KG1 (cell line): ENCODE results near the gene DUSP1.

Experiments
- DNase-seq: peaks from one replicate; lab custom pipeline; 2025; lab: John Stamatoyannopoulos, UW

DUSP1 gene

GRCh38 chr5:172724242-172725183 lies 46.5 kb downstream of the DUSP1 start:
- DNase-seq, result no peak

DNA sequence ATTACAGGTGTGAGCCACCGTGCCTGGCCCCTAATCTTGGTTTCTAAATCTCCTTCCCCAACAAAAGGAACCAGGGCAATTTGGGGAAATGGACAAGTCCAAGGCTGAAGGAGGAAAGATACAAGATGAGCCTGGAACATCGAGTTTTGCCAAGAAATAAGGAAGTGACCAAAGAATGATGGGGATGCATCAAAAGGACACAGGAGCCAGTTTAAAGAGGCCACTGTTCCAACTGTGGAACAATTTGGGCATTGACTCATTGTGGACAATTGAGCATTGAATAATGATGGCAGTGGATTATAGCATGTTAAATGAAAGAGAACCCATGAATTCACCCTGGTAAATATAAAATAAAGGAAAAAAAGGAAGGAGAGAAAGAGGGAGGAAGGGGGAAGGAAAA lies 47.5 kb downstream of the DUSP1 start:
- no peak for DNase-seq

DNA sequence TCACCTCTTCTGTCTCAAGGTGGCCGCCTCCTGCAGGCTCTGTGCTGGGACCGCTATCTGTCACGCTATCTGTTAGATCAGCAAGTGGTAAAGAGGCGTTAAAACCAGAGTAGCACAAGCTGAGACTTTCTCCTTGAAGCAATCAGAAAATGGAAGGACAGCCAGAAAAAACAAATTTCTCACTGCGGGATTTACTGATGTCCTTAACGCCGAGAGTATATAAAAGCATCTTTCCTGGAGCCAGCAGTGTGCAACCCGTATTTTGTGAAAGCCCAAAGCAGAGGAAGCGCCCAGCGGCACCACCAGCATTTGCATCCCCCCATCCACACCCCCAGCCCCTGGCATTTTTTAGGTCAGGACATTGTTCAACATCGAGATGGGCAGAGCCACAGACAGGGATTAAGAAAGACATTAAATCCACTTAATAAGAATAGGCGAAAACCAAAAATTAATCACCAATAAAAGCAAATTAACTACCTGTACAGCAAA lies 48.6 kb downstream of the DUSP1 start:
- DNase-seq, result no peak

GRCh38 chr5:172721455-172722326 lies 49.3 kb downstream of the DUSP1 start:
- no peak for DNase-seq

DNA sequence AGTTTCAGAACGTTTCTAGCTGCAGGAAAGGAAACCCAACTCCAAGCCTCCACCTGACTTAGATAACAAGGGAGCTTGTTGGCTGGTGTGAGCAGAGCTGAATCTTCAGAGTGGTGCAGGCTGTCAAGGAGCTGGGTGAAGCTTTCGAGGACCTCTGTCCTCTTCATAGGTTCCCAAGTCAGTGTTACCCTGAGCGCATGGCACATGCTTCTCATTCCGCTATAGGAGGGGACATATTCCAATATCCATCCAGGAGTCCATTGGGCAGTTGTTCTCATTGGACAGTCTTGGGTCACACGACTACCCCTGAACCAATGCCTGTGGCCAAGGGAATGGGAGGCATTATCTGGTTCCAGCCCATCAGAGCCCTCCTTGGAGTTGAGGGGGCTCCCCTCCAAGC lies 50.3 kb downstream of the DUSP1 start:
- DNase-seq, result no peak

GRCh38 chr5:172719211-172719610 lies 51.8 kb downstream of the DUSP1 start:
- DNase-seq, result no peak

GRCh38 chr5:172718527-172719114 lies 52.4 kb downstream of the DUSP1 start:
- DNase-seq, result no peak
